Upper lobe of left lung (tissue), 6 donors: ENCODE data around the gene KLF13. TPM values are rescaled to one million over a fixed set of nuclear protein-coding genes. Genes with fewer than 3 reads are reported as not detected.

ENCODE experiments used
- ATAC-seq, 2 donors: fragments of 200-7000 bp; cut with Tn5 transposase; one replicate each; pipeline ENCODE4 v1.9.1; 2022; ENCODE audit warnings: mild to moderate bottlenecking in 2 of 2, moderate library complexity in 2 of 2; ENCODE audit not compliant: low FRiP score in 2 of 2
- DNase-seq, 2 donors: peaks; one replicate each; pipeline ENCODE4 v3.0.0-alpha.2; 2019 to 2020
- H3K27ac ChIP-seq, 4 donors: fragments of 200-600 bp; sonication (generic); one replicate each; pipeline ENCODE4 v1.5.1; 2016 to 2019
- H3K27me3 ChIP-seq, 4 donors: fragments of 200-600 bp; sonication (generic); one replicate each; pipeline ENCODE4 v1.5.1; 2017 to 2019
- H3K36me3 ChIP-seq, 4 donors: fragments of 200-600 bp; sonication (generic); one replicate each; pipeline ENCODE4 v1.5.1; 2016 to 2019
- H3K4me1 ChIP-seq, 4 donors: fragments of 200-600 bp; sonication (generic); one replicate each; pipeline ENCODE4 v1.5.1; 2018 to 2019
- H3K4me3 ChIP-seq, 4 donors: fragments of 200-600 bp; sonication (generic); one replicate each; pipeline ENCODE4 v1.5.1; 2017 to 2019; ENCODE audit warnings: mild to moderate bottlenecking in 2 of 4, moderate library complexity in 1 of 4
- H3K9me3 ChIP-seq, 4 donors: fragments of 200-600 bp; sonication (generic); one replicate each; pipeline ENCODE4 v1.5.1; 2018 to 2019
- EP300 ChIP-seq, 4 donors: sonication (generic); formaldehyde crosslinking; IDR thresholded peaks; one replicate each; pipeline ENCODE4 v1.5.1; 2017; ENCODE audit warnings: antibody characterized with exemption in 4 of 4, control low read depth in 2 of 4
- POLR2A ChIP-seq, 4 donors: fragments of 450-650 bp; IDR thresholded peaks; one replicate each; pipeline ENCODE4 v1.5.1; 2016 to 2017; ENCODE audit warnings: antibody characterized with exemption in 4 of 4, mild to moderate bottlenecking in 2 of 4
- POLR2AphosphoS5 ChIP-seq, 2 donors: sonication (generic); formaldehyde crosslinking; IDR thresholded peaks; one replicate each; pipeline ENCODE4 v1.5.1; 2017; ENCODE audit warnings: antibody characterized with exemption in 2 of 2
- WGBS, 2 donors: methylation state at CpG; one replicate each; pipeline ENCODE4 v1.1.5; 2017 to 2018; 5-methylcytosine and 5-hydroxymethylcytosine counted together
- total RNA-seq, 6 donors: library from RNA; depleted of rRNA in 4 of 6; stranded (reverse); fragments of >200 nt in 4 of 6; gene quantifications; one replicate each; pipeline versions ENCODE4 v1.1.0 to v1.2.1, GENCODE V29; 2016 to 2021
- TF ChIP-seq, protein P1 (sequence below), 6 experiments: fragments of 450-650 bp in 4 of 6; fragments of 200-600 bp in 2 of 6; sonication (generic) in 2 of 6; IDR thresholded peaks; one replicate each; pipeline ENCODE4 v1.5.1; 2016 to 2019; ENCODE audit warnings: antibody characterized with exemption in 6 of 6
- donor health status: DM: no; HTN: no; CAD: no; lungs with moderate emphysema.
- donor health status: DM: no; HTN: yes; CAD: no; lungs with severe emphysema.

The KLF13 gene
- total RNA-seq, 6 donors from 2014 or later: 103 to 231 (median 147) TPM

DNA sequence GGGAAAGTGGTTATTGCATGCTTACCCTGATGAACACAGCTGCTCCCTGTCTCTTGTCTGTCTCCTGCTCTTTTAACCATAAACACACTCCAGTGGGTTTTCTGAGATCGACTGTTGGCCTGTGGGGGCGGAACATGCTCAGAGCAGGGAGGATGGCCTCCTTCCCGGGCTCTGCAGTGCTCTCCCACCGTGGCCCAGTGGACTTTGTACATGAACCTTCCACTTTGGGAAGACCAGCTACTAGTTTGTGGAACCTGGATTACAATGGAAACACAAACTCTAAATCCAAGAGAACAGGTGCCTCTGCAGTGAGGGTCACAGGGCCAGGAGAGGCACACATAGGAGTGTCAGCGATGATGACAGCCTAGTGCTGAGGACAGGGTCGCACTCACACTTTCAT is 56.5 kb downstream of the KLF13 start:
- Histone ChIP-seq H3K27ac (no peak overlapping the region), H3K9me3 (no peaks in the 10 kb centered on the region), H3K4me1 (peaks cover 6 to 17% (median 10%) of the 10 kb centered on the region in 4 donors), H3K4me3 (no peak overlapping the region), H3K27me3 (no peaks in the 10 kb centered on the region), H3K36me3 (peaks cover 4 to 36% (median 21%) of the 10 kb centered on the region in 4 donors)
- DNase-seq (no peak), ATAC-seq (no peak)
- TF ChIP-seq POLR2A (IDR thresholded peaks at IDR 0.05) (no peak), EP300 (IDR thresholded peaks at IDR 0.05) (no peak)
- TF ChIP-seq, protein P1, sequence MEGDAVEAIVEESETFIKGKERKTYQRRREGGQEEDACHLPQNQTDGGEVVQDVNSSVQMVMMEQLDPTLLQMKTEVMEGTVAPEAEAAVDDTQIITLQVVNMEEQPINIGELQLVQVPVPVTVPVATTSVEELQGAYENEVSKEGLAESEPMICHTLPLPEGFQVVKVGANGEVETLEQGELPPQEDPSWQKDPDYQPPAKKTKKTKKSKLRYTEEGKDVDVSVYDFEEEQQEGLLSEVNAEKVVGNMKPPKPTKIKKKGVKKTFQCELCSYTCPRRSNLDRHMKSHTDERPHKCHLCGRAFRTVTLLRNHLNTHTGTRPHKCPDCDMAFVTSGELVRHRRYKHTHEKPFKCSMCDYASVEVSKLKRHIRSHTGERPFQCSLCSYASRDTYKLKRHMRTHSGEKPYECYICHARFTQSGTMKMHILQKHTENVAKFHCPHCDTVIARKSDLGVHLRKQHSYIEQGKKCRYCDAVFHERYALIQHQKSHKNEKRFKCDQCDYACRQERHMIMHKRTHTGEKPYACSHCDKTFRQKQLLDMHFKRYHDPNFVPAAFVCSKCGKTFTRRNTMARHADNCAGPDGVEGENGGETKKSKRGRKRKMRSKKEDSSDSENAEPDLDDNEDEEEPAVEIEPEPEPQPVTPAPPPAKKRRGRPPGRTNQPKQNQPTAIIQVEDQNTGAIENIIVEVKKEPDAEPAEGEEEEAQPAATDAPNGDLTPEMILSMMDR (IDR thresholded peaks at IDR 0.05): no peak
- 83 to 88% methylated on average over 6 of the region's 6 CpGs for WGBS, 2 donors

DNA sequence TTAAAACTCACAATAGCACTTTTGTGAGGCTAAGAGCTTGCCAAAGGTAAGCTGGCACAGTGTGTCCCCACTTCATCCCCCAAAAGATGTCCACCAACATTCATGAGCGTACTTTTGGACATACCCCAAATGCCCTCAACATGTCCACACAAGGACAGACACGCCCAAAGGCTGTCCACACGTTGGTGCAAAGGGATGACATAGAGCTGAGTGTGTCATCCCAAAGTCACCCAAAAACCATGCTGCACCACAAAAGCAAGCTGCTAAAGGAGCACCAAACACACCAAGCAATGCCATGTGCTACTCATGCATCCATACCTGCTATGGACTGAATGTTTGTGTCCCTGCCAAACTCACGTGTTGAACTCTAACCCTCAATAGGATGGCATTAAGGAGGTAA is 57.9 kb downstream of the KLF13 start:
- no peak overlapping the region for H3K27ac ChIP-seq
- H3K36me3 ChIP-seq: peaks cover 0 to 22% (median 11%) of the 10 kb centered on the region in 4 donors
- ATAC-seq (no peak), DNase-seq (no peak)
- WGBS, 2 donors: 78 to 86% methylated on average over 4 of the region's 4 CpGs
- no peaks in the 10 kb centered on the region for H3K9me3 ChIP-seq
- TF ChIP-seq EP300 (IDR thresholded peaks at IDR 0.05) (no peak), POLR2A (IDR thresholded peaks at IDR 0.05) (no peak), POLR2AphosphoS5 (IDR thresholded peaks at IDR 0.05) (no peak)
- TF ChIP-seq, protein P1 (IDR thresholded peaks at IDR 0.05): no peak
- H3K4me1 ChIP-seq: peaks cover 5 to 19% (median 10%) of the 10 kb centered on the region in 4 donors
- H3K4me3 ChIP-seq: no peak overlapping the region
- no peaks in the 10 kb centered on the region for H3K27me3 ChIP-seq

DNA sequence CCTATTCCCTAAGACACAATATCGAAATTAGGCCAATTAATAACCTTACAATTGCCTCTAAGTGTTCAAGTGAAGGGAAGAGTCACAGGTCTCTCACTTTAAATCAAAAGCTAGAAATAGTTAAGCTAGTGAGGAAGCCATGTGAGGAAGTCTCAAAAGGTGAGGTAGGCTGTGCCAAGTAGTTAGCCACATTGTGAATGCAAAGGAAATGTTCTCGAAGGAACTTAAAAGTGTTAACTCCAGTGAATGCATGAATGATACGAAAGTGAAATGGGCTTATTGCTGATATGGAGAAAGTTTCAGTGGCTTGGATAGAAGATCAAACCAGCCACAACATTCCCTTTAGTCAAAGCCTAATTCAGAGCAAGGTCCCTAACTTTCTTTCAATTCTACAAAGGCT is 59.1 kb downstream of the KLF13 start:
- no peak for DNase-seq
- Histone ChIP-seq H3K27ac (peak overlapping the region in 1 of 4 donors; percentile 30), H3K4me3 (no peak overlapping the region), H3K4me1 (peaks cover 5 to 19% (median 10%) of the 10 kb centered on the region in 4 donors), H3K36me3 (peaks cover 0 to 11% (median under 1%) of the 10 kb centered on the region in 4 donors), H3K27me3 (no peaks in the 10 kb centered on the region), H3K9me3 (no peaks in the 10 kb centered on the region)
- TF ChIP-seq POLR2A (IDR thresholded peaks at IDR 0.05): no peak
- ATAC-seq: no peak
- 66 to 69% methylated on average over 3 of the region's 3 CpGs for WGBS, 2 donors

DNA sequence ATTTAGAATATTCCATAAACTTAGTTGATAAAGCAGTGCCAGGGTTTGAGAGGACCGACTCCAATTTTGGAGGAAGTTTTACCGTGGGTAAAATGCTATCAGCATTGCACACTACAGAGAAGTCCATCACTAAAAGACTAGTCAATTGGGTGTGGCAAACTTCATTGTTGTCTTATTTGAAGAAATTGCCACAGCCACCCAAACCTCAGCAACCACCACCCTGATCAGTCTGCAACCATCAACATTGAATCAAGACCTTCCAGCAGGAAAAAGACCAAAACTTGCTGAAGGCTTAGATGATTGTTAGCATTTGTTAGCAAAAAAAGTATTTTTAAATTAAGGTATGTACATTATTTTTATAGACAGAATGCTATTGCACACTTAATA is 60.5 kb downstream of the KLF13 start:
- DNase-seq: no peak

DNA sequence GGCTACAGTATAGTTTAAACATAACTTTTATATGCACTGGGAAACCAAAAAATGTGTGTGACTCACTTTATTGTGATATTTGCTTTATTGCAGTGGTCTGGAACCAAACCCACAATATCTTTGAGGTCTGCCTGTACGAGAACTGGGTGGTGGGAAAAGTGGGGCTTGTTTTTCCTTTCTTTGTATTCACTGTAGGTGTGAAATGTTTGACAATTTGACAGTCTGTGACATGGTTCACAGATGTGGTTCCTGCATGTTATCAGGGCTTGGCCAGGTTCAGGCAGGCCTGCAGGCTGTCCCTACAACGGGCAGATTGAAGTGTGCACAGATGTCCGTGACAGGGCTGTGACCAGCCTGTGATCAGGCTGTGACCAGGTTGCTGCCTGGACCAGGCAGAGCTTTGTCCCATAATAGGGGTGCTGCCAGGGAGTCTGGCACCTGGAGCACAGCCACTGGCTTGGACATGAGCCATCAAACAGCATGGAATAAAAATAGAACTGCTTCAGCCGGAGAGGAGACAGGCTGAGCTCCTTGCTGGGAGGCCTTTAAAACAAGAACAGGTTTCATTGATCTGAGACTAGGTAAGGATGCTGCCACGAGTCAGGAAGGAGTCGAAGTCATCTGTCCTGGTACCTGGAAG is 61.0 kb downstream of the KLF13 start:
- Histone ChIP-seq H3K4me3 (peak overlapping the region in 1 of 4 donors; percentile 7), H3K36me3 (no peaks in the 10 kb centered on the region), H3K9me3 (no peaks in the 10 kb centered on the region), H3K27ac (peak overlapping the region; percentile 52 to 76 (median 64)), H3K4me1 (peaks cover 14 to 28% (median 15%) of the 10 kb centered on the region in 4 donors), H3K27me3 (no peaks in the 10 kb centered on the region)
- no peak for ATAC-seq
- TF ChIP-seq, protein P1 (IDR thresholded peaks at IDR 0.05): no peak
- TF ChIP-seq POLR2AphosphoS5 (IDR thresholded peaks at IDR 0.05): peak in 1 of 2 donors; percentile 6
- DNase-seq: peak in 1 of 2 donors; percentile 76
- WGBS, 2 donors: 36 to 42% methylated on average over 6 of the region's 6 CpGs

More for the DNA sequence above, 60.5 kb downstream of the KLF13 start:
- Histone ChIP-seq H3K27ac (peak overlapping the region in 2 of 4 donors; percentile 52 to 56), H3K4me1 (peaks cover 11 to 27% (median 14%) of the 10 kb centered on the region in 4 donors), H3K36me3 (peaks cover 0 to under 1% (median 0%) of the 10 kb centered on the region in 4 donors), H3K9me3 (no peaks in the 10 kb centered on the region), H3K4me3 (no peak overlapping the region), H3K27me3 (no peaks in the 10 kb centered on the region)
- WGBS, 2 donors: 62 to 73% methylated on average over 2 of the region's 2 CpGs
- ATAC-seq: no peak
- no peak for TF ChIP-seq POLR2AphosphoS5 (IDR thresholded peaks at IDR 0.05)
- TF ChIP-seq POLR2A (IDR thresholded peaks at IDR 0.05): no peak
- TF ChIP-seq, protein P1 (IDR thresholded peaks at IDR 0.05): no peak
- TF ChIP-seq EP300 (IDR thresholded peaks at IDR 0.05): no peak
